ENCODE measurements around the gene CDK13. TPM values are rescaled to one million over a fixed set of nuclear protein-coding genes. Genes with fewer than 3 reads are reported as not detected.

The CDK13 gene
- total and polyA plus RNA-seq, 9 of the 15 experiments (the other 6 are each of a cell fraction or from before 2014, with no cell fraction given) = 9.8 to 46.1 (median 32.4) TPM

- Histone ChIP-seq H3K79me2 (ENCODE audit: control insufficient read depth, insufficient read depth, low read length) (no peaks in the 10 kb centered on the region; the same call in none of the 3 replicates), H3K9ac (ENCODE audit: insufficient read depth in 1 of 2, low read depth in 2 of 2, low read length in 2 of 2) (no peak overlapping the region), H3K27ac (ENCODE audit: extremely low read depth, low read depth, low read length) (no peak overlapping the region), H3K9me1 (ENCODE audit: control insufficient read depth, insufficient read depth, low read length) (no peaks in the 10 kb centered on the region), H3K4me3 (no peak overlapping the region), H3K4me1 (replicated peaks in 1 of 2; ENCODE audit: control insufficient read depth in 2 of 2, insufficient read depth in 2 of 2, low read length in 2 of 2) (no peaks in the 10 kb centered on the region), H3K36me3 (ENCODE audit: control insufficient read depth, insufficient read depth, low read length) (peaks cover 20% of the 10 kb centered on the region; the same call in 2 of the 3 replicates), H3K27me3 (ENCODE audit: control insufficient read depth in 2 of 2, insufficient read depth in 2 of 2, low read length in 2 of 2) (no peaks in the 10 kb centered on the region), H4K20me1 (replicated peaks; ENCODE audit: control insufficient read depth, insufficient read depth, low read length) (no peaks in the 10 kb centered on the region), H3K9me3 (replicated peaks; ENCODE audit: control insufficient read depth, insufficient read depth, low read depth, low read length) (no peaks in the 10 kb centered on the region), H3K4me2 (ENCODE audit: insufficient read depth, low read length) (no peak overlapping the region), H2AFZ (ENCODE audit: low read depth, low read length) (no peak overlapping the region)
- TF ChIP-seq KDM5B (IDR thresholded peaks at IDR 0.05; ENCODE audit: insufficient replicate concordance, low read depth, low read length) = no peak
- TF ChIP-seq LCOR (CRISPR knock-in tag; IDR thresholded peaks at IDR 0.05) = no peak
- no peak for TF ChIP-seq MBD1 (CRISPR knock-in tag; IDR thresholded peaks at IDR 0.05)
- TF ChIP-seq CBX5 (IDR thresholded peaks at IDR 0.05; ENCODE audit: borderline replicate concordance, low read depth) = no peak
- TF ChIP-seq MYNN (IDR thresholded peaks at IDR 0.05) = no peak
- no peak for TF ChIP-seq MYNN (CRISPR knock-in tag; IDR thresholded peaks at IDR 0.05)
- TF ChIP-seq POLR2AphosphoS2 (IDR thresholded peaks at IDR 0.05; ENCODE audit: low read length) = no peak
- TF ChIP-seq GTF2B (IDR thresholded peaks at IDR 0.05; ENCODE audit: extremely low read depth, insufficient read length) = no peak
- ChIA-PET CTCF (ENCODE audit: low intra/inter-chr PET ratio) (no interaction called here), POLR2A (interaction anchor here (1.6 kb wide), 1 partner anchor 9 kb away, joined by 5 read pairs; no protein-coding TSS in a partner anchor)
- BruUV-seq (replicated peaks) = no TSS peak
- ATAC-seq = no peak
- intact Hi-C loops (cut with micrococcal nuclease) = no loop called here
- no peak for FAIRE-seq
- DNase-seq (ENCODE audit: extremely low read depth in 1 of 4, low spot score in 3 of 4) = no peak
- in situ Hi-C loops (cut with MboI) = no loop called here
- WGBS (ENCODE audit: insufficient coverage, low coverage, missing lambda C conversion rate) = 76% methylated on average over 4 of the region's 4 CpGs
Observed at GRCh38 chr7:40019558-40019957, 69.5 kb downstream of the CDK13 start.
